ENCODE results near the gene CLEC7A. TPM values are rescaled to one million over a fixed set of nuclear protein-coding genes. Genes with fewer than 3 reads are reported as not detected.

Gene CLEC7A
- total RNA-seq, 1 experiment from 2014 or later = not detected

DNA sequence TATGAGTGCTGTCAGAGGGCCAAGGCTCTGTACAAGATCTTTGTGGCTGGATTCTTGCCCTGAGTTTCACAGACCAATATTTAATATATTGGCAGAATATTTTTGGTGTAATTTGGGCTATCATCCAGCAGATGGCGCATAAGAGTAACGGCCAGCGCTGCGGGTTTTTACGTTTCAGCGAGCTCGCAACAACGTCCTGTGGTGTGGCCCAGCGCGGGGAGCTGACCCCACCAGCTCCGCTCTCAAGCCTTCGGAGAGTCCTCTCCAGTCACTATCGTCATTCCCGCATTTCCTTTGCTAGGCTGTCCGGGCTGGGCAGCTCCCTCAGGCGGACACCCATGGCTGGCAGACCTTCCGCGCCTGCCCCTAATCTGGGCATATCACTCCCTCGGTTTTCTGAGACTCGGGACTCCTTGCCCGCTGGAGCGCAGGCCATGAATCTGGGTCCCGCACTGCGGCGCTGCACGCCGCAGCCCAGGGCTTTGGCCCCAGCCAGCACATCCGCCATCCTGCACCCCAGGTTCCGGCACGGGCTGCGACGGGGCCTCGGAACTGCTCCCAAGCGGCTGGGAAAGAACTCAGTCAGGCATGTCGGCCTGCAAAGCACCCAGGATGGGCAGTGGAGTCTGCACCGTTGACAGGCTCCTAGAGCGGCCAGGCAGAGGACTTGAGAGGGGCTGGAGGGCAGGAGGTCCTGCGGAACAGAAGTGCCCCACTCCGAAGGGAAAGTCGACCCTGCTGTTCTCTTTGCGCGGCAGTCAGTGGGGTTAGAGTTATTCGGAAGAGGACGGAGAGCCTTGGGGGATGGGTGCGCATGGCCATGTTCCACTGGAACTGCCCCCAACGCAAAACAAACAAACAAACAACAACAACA, 23.5 kb upstream of the CLEC7A start:
- Histone ChIP-seq H3K9me2 (ENCODE audit: insufficient read depth) (no peaks in the 10 kb centered on the region), H4K20me1 (ENCODE audit: insufficient read depth) (no peaks in the 10 kb centered on the region), H3K9ac (ENCODE audit: low read length) (no peak overlapping the region), H3K4me2 (ENCODE audit: low read length) (peak overlapping the region; percentile 73), H3K4me3 (replicated peaks in 1 of 2; ENCODE audit: low read depth in 1 of 2, low read length in 2 of 2) (peak overlapping the region; percentile 23 to 38; a peak in 3 of 4 replicates), H3K27ac (ENCODE audit: low read depth, low read length) (peak overlapping the region; percentile 4; the same call in 1 of the 2 replicates), H3K27me3 (ENCODE audit: insufficient read depth, low read length) (no peaks in the 10 kb centered on the region), H3K36me3 (ENCODE audit: control insufficient read depth in 1 of 2, insufficient read depth in 2 of 2, low read length in 2 of 2) (no peaks in the 10 kb centered on the region), H2AFZ (ENCODE audit: low read depth, low read length, poor library complexity, severe bottlenecking) (peak overlapping the region; percentile 64), H3K9me3 (ENCODE audit: control insufficient read depth in 1 of 2, insufficient read depth in 1 of 2, low read depth in 1 of 2, low read length in 2 of 2) (no peaks in the 10 kb centered on the region), H3K79me2 (ENCODE audit: insufficient read depth, low read length) (no peaks in the 10 kb centered on the region), H3K4me1 (ENCODE audit: control insufficient read depth in 1 of 2, insufficient read depth in 2 of 2, low read length in 2 of 2) (peaks cover 0 to 5% of the 10 kb centered on the region in 2 experiments; a peak in 1 of 4 replicates)
- ATAC-seq (peak; percentile 81), DNase-seq (ENCODE audit: low read depth, low spot score) (peak; percentile 21)
- BruUV-seq (replicated peaks) = no TSS peak
- TF ChIP-seq CBX3 (IDR thresholded peaks at IDR 0.05; ENCODE audit: low read depth) (no peak), TCF7L2 (IDR thresholded peaks at IDR 0.05; ENCODE audit: borderline replicate concordance, extremely low read depth, insufficient read depth, insufficient read length) (no peak), RAD21 (IDR thresholded peaks at IDR 0.05; ENCODE audit: low read depth) (peak; percentile 65)
- TF ChIP-seq, protein P1, sequence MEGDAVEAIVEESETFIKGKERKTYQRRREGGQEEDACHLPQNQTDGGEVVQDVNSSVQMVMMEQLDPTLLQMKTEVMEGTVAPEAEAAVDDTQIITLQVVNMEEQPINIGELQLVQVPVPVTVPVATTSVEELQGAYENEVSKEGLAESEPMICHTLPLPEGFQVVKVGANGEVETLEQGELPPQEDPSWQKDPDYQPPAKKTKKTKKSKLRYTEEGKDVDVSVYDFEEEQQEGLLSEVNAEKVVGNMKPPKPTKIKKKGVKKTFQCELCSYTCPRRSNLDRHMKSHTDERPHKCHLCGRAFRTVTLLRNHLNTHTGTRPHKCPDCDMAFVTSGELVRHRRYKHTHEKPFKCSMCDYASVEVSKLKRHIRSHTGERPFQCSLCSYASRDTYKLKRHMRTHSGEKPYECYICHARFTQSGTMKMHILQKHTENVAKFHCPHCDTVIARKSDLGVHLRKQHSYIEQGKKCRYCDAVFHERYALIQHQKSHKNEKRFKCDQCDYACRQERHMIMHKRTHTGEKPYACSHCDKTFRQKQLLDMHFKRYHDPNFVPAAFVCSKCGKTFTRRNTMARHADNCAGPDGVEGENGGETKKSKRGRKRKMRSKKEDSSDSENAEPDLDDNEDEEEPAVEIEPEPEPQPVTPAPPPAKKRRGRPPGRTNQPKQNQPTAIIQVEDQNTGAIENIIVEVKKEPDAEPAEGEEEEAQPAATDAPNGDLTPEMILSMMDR (IDR thresholded peaks at IDR 0.05 in 2 of 3, conservative IDR thresholded peaks at IDR 0.05 in 1 of 3; ENCODE audit: borderline replicate concordance in 1 of 3, insufficient read depth in 1 of 3, low read depth in 2 of 3, low read length in 2 of 3) = peak; percentile 65 to 78 (median 74)
- ChIA-PET CTCF (interaction anchor here (0.7 to 1.8 kb wide), 21 partner anchors 8 to 1046 kb away, joined by 3 to 11 read pairs (median 4); partner anchors contain the start of genes GABARAPL1 and OLR1), RAD21 (ENCODE audit: low non-redundant PET in 1 of 2, low total read pairs in 2 of 2, uncharacterized antibody in 2 of 2, unreplicated experiment in 2 of 2) (no interaction called here), POLR2A (no interaction called here)
- intact Hi-C loops (cut with micrococcal nuclease) = loop anchor here (1.0 to 5.0 kb wide), 3 partner anchors 37 to 1334 kb away; no protein-coding TSS in a partner anchor
